GM12873 (cell line): ENCODE data around the gene MED27.

Source experiments
- CTCF ChIP-seq: IDR thresholded peaks from 2 replicates; pipeline ENCODE4 v1.5.1; 2012; ENCODE audit warnings: low read depth, mild to moderate bottlenecking, moderate library complexity, low read length, control low read depth; ENCODE audit not compliant: insufficient read depth; ENCODE audit errors: missing control alignments

MED27 gene

GRCh38 chr9:132049323-132049882 is 30.3 kb downstream of the MED27 start:
- no peak for TF ChIP-seq CTCF

- no peak for TF ChIP-seq CTCF
These were observed 31.5 kb downstream of the MED27 start for GRCh38 chr9:132048201-132048600.

DNA sequence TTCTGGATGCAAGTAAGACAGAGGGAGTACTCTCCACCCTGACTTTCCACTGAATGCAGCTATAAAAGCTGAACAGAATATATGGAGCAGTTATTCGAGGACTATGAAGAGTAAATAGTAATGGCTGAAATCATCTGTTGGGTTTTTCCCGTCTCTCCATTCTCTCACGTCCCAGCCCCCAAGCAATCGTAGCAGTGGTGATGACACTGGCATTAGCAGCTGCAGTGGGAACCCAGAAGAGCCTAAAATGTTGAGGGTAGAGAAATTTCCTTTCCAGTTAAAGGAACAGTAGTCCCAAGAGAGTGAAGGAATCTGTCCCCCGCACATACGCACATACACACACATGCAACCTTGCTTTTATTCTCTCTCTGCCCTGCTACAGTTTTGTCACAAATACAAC is 33.2 kb downstream of the MED27 start:
- TF ChIP-seq CTCF, result no peak

DNA sequence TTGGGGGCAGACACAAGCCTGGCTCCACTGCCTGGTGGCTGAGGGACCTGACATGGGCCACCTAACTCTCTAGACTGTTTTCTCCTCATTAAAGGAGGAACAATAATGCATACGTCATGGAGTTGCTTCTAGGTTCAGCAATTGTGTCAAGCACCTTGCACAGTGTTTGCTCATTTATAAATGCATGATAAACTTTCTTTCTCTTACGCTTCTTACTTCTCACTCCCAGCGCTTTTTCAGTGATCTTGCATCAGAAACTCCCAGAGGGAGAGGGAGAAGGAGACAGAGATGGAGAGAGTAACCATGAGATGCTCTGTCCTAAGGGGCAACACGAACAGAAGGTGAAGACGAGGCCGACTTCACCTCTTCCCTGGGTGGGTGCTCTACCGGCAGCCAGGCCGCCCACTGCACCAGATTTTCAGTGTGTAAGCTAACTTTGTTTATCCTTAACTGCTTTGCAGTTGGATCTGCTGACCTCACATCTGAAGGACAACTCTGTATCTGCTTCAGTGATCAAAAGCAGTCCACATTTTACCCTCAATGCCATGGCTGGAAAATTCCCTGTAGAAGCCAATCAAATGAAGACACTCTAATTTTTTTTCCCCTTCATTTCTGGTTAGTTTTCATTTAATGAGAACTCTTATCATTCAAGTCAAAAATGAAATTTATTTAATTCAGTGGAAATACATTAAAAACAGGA is 35.3 kb downstream of the MED27 start:
- no peak for TF ChIP-seq CTCF

- no peak for TF ChIP-seq CTCF
These were observed 36.0 kb downstream of the MED27 start for GRCh38 chr9:132043708-132044107.

GRCh38 chr9:132042324-132042723 is 37.3 kb downstream of the MED27 start:
- no peak for TF ChIP-seq CTCF

DNA sequence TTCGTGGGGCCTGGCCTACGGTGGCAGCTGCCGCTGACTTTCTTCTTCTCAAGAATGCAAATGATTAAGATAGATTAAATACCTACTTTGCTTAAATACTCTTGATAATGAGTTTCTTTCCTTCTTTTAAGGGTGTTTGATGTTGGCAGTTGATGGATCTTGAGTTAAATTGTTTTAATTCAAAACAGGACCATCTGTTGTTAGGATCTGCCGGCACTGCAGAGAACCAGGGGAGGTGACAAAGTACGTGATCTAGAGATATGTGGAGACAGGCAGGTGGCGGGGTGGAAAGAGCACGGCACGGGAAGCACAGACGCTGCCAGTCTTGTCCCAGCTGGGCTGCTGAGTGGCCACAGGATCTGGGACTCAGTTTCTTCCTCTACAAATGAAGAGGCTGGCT is 37.9 kb downstream of the MED27 start:
- TF ChIP-seq CTCF, result no peak
